Measurements from ENCODE around the gene RXRB.

RXRB gene

GRCh38 chr6:33197431-33198048 lies 2.9 kb downstream of the RXRB start:
- no peaks in the 10 kb centered on the region for H3K27me3 ChIP-seq (ENCODE audit: insufficient read depth, low read length, poor library complexity)
- no peak overlapping the region for H2BK120ac ChIP-seq (ENCODE audit: low read depth, low read length)
- peaks cover 5% of the 10 kb centered on the region for H3K36me3 ChIP-seq (ENCODE audit: control insufficient read depth, insufficient read depth, low read length)
- no peak overlapping the region for H2BK5ac ChIP-seq (ENCODE audit: low read length)
- DNase-seq, result peak; percentile 87
- no peak overlapping the region for H3K4me2 ChIP-seq (ENCODE audit: low read length)
- WGBS (ENCODE audit: extremely low coverage, insufficient coverage, low lambda C conversion rate), result no CpG with 5 or more reads among the region's 12 CpGs
- no peak overlapping the region for H2AK5ac ChIP-seq (ENCODE audit: low read length)
- H3K4me1 ChIP-seq (ENCODE audit: control insufficient read depth, low read depth, low read length), result peaks cover 10% of the 10 kb centered on the region
- H2BK15ac ChIP-seq (replicated peaks; ENCODE audit: low read depth), result no peak overlapping the region
- H3K4ac ChIP-seq (ENCODE audit: low read depth, low read length), result no peak overlapping the region
- peak overlapping the region; percentile 15 for H3K56ac ChIP-seq (ENCODE audit: low read length)
- peaks cover 16% of the 10 kb centered on the region for H3K79me1 ChIP-seq (ENCODE audit: low read length)
- H3K4me3 ChIP-seq (ENCODE audit: low read length), result no peak overlapping the region
- no peak overlapping the region for H3K23ac ChIP-seq (ENCODE audit: low read length)
- H3K9ac ChIP-seq (ENCODE audit: low read length), result no peak overlapping the region
- H3K18ac ChIP-seq (ENCODE audit: low read length), result no peak overlapping the region
- H4K5ac ChIP-seq (ENCODE audit: low read length), result no peak overlapping the region
- H4K8ac ChIP-seq (ENCODE audit: low read depth, low read length), result no peak overlapping the region
- no peak overlapping the region for H3K27ac ChIP-seq (ENCODE audit: low read depth, low read length)
- peaks cover 19% of the 10 kb centered on the region for H3K79me2 ChIP-seq (ENCODE audit: control insufficient read depth, insufficient read depth, low read length)

DNA sequence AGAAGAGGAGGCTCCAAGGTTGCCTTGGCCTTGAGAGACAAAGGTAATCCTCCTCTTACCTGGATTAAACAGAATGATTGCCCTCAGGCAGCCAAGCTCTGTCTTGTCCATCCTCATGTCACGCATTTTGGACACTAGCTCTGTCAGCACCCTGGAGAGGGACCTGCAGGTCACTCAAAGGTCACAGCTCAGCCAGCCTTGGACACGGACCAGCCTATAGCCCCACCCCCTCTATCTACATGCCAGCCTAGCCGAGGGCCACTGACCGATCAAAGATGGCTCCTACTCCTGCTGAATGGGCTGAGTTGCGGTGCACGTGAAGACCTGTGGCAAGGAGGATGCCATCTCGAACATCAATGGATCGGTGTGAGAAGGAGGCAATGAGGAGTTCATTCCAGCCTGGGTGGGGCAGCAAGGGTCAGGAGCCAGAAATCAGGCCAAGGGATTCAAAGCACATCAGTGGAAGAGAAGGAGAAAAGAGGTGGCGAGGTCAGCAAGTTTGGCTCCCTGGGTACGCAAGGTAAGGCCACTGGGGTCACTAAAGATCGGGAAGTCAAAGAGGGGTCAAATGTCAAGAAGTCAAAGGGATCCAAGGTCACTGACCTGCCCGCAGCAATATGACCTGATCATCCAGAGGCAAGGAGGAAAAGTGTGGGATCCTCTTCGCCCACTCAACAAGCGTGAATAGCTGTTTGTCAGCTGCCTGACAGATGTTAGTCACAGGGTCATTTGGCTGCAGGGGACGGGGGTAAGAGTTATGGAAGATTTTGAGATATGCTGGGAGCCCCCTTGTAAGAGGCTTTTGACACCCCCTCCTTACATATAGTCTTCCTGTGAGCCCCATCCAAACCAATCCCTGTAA lies 4.9 kb downstream of the RXRB start:
- WGBS (ENCODE audit: extremely low coverage, insufficient coverage, low lambda C conversion rate), result no CpG with 5 or more reads among the region's 15 CpGs
- no peak overlapping the region for H2BK5ac ChIP-seq (ENCODE audit: low read length)
- H3K36me3 ChIP-seq (ENCODE audit: control insufficient read depth, insufficient read depth, low read length), result peaks cover 2% of the 10 kb centered on the region
- peaks cover 2% of the 10 kb centered on the region for H3K79me2 ChIP-seq (ENCODE audit: control insufficient read depth, insufficient read depth, low read length)
- no peak overlapping the region for H3K56ac ChIP-seq (ENCODE audit: low read length)
- no peak overlapping the region for H4K5ac ChIP-seq (ENCODE audit: low read length)
- H3K79me1 ChIP-seq (ENCODE audit: low read length), result peaks cover 1% of the 10 kb centered on the region
- no peak overlapping the region for H3K18ac ChIP-seq (ENCODE audit: low read length)
- H3K23ac ChIP-seq (ENCODE audit: low read length), result no peak overlapping the region
- H3K4ac ChIP-seq (ENCODE audit: low read depth, low read length), result no peak overlapping the region
- H4K8ac ChIP-seq (ENCODE audit: low read depth, low read length), result no peak overlapping the region
- DNase-seq, result no peak
- H3K27me3 ChIP-seq (ENCODE audit: insufficient read depth, low read length, poor library complexity), result no peaks in the 10 kb centered on the region
- H2BK15ac ChIP-seq (replicated peaks; ENCODE audit: low read depth), result no peak overlapping the region
- H2BK120ac ChIP-seq (ENCODE audit: low read depth, low read length), result no peak overlapping the region
- H3K9ac ChIP-seq (ENCODE audit: low read length), result no peak overlapping the region
- H3K27ac ChIP-seq (ENCODE audit: low read depth, low read length), result no peak overlapping the region
- no peak overlapping the region for H3K4me3 ChIP-seq (ENCODE audit: low read length)
- H3K4me1 ChIP-seq (ENCODE audit: control insufficient read depth, low read depth, low read length), result peaks cover 3% of the 10 kb centered on the region
- no peak overlapping the region for H2AK5ac ChIP-seq (ENCODE audit: low read length)
- H3K4me2 ChIP-seq (ENCODE audit: low read length), result no peak overlapping the region

DNA sequence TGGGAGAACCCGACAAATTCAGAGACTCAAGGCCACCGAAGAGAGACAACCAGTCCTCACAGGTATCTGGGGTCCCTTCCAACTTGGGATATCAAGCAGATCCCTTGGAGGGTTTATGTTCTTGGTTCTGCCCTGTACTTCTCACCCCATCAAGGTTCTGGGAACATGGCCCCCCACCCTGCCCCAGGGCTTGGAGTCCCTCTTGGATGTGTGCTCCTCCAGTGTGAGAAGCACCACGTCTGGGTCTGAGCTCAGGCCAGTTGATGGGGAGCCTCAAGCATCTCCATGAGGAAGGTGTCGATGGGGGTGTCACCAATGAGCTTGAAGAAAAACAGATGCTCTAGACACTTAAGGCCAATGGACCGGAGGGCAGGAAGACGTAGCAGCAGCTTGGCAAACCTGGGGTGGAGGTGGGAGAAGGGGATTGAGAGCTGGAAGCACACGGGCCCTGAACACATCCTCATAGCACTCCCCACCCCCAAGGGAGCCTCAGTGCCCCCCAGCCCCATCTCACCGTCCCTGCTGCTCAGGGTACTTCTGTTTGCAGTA lies 6.0 kb downstream of the RXRB start:
- Histone ChIP-seq H2AK5ac (ENCODE audit: low read length) (no peak overlapping the region), H2BK15ac (replicated peaks; ENCODE audit: low read depth) (no peak overlapping the region), H3K56ac (ENCODE audit: low read length) (no peak overlapping the region), H3K4me3 (ENCODE audit: low read length) (no peak overlapping the region), H3K79me2 (ENCODE audit: control insufficient read depth, insufficient read depth, low read length) (peaks cover 2% of the 10 kb centered on the region), H3K18ac (ENCODE audit: low read length) (no peak overlapping the region), H3K9ac (ENCODE audit: low read length) (no peak overlapping the region), H3K4me2 (ENCODE audit: low read length) (no peak overlapping the region), H4K5ac (ENCODE audit: low read length) (no peak overlapping the region), H3K27ac (ENCODE audit: low read depth, low read length) (no peak overlapping the region), H3K4me1 (ENCODE audit: control insufficient read depth, low read depth, low read length) (peaks cover 3% of the 10 kb centered on the region), H3K23ac (ENCODE audit: low read length) (no peak overlapping the region), H4K8ac (ENCODE audit: low read depth, low read length) (no peak overlapping the region), H3K4ac (ENCODE audit: low read depth, low read length) (no peak overlapping the region), H3K27me3 (ENCODE audit: insufficient read depth, low read length, poor library complexity) (no peaks in the 10 kb centered on the region), H2BK5ac (ENCODE audit: low read length) (no peak overlapping the region), H2BK120ac (ENCODE audit: low read depth, low read length) (no peak overlapping the region), H3K36me3 (ENCODE audit: control insufficient read depth, insufficient read depth, low read length) (peaks cover 2% of the 10 kb centered on the region), H3K79me1 (ENCODE audit: low read length) (peaks cover 1% of the 10 kb centered on the region)
- no CpG with 5 or more reads among the region's 8 CpGs for WGBS (ENCODE audit: extremely low coverage, insufficient coverage, low lambda C conversion rate)
- DNase-seq, result no peak

- DNase-seq, result no peak
- no peaks in the 10 kb centered on the region for H3K27me3 ChIP-seq (ENCODE audit: insufficient read depth, low read length, poor library complexity)
- no peak overlapping the region for H2BK5ac ChIP-seq (ENCODE audit: low read length)
- H3K36me3 ChIP-seq (ENCODE audit: control insufficient read depth, insufficient read depth, low read length), result peaks cover 2% of the 10 kb centered on the region
- no peak overlapping the region for H3K4ac ChIP-seq (ENCODE audit: low read depth, low read length)
- no CpG with 5 or more reads among the region's 6 CpGs for WGBS (ENCODE audit: extremely low coverage, insufficient coverage, low lambda C conversion rate)
- H3K23ac ChIP-seq (ENCODE audit: low read length), result peak overlapping the region; percentile 24
- H3K79me1 ChIP-seq (ENCODE audit: low read length), result no peaks in the 10 kb centered on the region
- H3K4me3 ChIP-seq (ENCODE audit: low read length), result no peak overlapping the region
- H3K56ac ChIP-seq (ENCODE audit: low read length), result peak overlapping the region; percentile 60
- no peaks in the 10 kb centered on the region for H3K79me2 ChIP-seq (ENCODE audit: control insufficient read depth, insufficient read depth, low read length)
- no peak overlapping the region for H4K8ac ChIP-seq (ENCODE audit: low read depth, low read length)
- H2BK15ac ChIP-seq (replicated peaks; ENCODE audit: low read depth), result no peak overlapping the region
- H3K4me1 ChIP-seq (ENCODE audit: control insufficient read depth, low read depth, low read length), result peaks cover 3% of the 10 kb centered on the region
- H2AK5ac ChIP-seq (ENCODE audit: low read length), result no peak overlapping the region
- no peak overlapping the region for H3K27ac ChIP-seq (ENCODE audit: low read depth, low read length)
- no peak overlapping the region for H2BK120ac ChIP-seq (ENCODE audit: low read depth, low read length)
- no peak overlapping the region for H3K4me2 ChIP-seq (ENCODE audit: low read length)
- no peak overlapping the region for H4K5ac ChIP-seq (ENCODE audit: low read length)
- no peak overlapping the region for H3K18ac ChIP-seq (ENCODE audit: low read length)
- H3K9ac ChIP-seq (ENCODE audit: low read length), result peak overlapping the region; percentile 45
Observed at GRCh38 chr6:33193619-33194018, 6.8 kb downstream of the RXRB start.

DNA sequence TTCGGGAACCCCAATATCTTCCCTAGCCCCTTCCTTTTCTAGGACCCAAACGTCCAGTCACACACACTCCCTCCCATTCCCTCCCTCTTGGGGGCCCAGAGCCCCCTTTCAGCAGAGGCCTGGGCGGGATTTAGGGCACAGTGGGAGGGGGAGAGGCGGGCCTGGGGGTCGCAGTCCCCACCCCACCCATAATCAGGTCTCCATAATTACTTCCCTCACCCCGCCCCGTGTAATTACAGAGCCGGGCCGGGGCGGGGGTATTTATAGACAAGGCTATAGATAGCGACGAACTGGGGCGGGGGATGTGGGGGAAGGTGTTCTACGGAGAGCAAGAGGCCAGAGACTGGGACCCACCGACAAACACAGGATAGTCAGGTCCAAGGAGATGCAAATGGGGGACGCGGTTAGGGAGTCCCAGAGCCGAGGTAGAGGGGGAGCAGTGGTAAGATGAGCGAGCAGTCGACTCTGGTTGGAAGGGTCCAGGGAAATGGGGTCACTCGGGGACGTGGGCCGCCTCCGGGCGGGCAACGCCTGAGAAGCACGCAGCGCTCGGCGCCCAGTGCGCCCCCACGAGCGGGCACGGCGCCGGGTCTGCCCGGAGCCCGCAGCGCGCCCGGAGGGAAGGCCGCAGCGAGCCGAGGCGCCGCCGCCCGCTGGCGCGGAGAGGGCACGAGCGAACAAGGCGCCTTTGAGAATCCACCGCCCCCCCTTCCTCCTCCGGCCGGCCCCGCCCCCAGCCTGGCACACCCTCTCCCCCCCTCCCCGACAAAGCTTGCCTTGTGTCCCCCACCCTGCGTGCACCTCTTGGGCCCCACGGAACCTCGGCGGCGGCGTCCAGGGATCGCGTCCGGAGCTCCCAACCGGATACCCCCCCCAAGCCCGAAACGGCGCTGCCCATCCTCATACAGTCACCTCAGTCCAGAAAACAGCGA lies 7.5 kb downstream of the RXRB start:
- no CpG with 5 or more reads among the region's 72 CpGs for WGBS (ENCODE audit: extremely low coverage, insufficient coverage, low lambda C conversion rate)
- Histone ChIP-seq H3K56ac (ENCODE audit: low read length) (peak overlapping the region; percentile 90), H2BK5ac (ENCODE audit: low read length) (no peak overlapping the region), H3K4ac (ENCODE audit: low read depth, low read length) (no peak overlapping the region), H3K23ac (ENCODE audit: low read length) (peak overlapping the region; percentile 24), H3K4me3 (ENCODE audit: low read length) (peak overlapping the region; percentile 65), H3K27ac (ENCODE audit: low read depth, low read length) (no peak overlapping the region), H2BK15ac (replicated peaks; ENCODE audit: low read depth) (no peak overlapping the region), H3K4me2 (ENCODE audit: low read length) (peak overlapping the region; percentile 95), H4K8ac (ENCODE audit: low read depth, low read length) (no peak overlapping the region), H3K79me1 (ENCODE audit: low read length) (no peaks in the 10 kb centered on the region), H3K9ac (ENCODE audit: low read length) (peak overlapping the region; percentile 81), H3K27me3 (ENCODE audit: insufficient read depth, low read length, poor library complexity) (no peaks in the 10 kb centered on the region), H2BK120ac (ENCODE audit: low read depth, low read length) (no peak overlapping the region), H3K79me2 (ENCODE audit: control insufficient read depth, insufficient read depth, low read length) (no peaks in the 10 kb centered on the region), H2AK5ac (ENCODE audit: low read length) (no peak overlapping the region), H3K4me1 (ENCODE audit: control insufficient read depth, low read depth, low read length) (peaks cover 3% of the 10 kb centered on the region), H4K5ac (ENCODE audit: low read length) (no peak overlapping the region), H3K36me3 (ENCODE audit: control insufficient read depth, insufficient read depth, low read length) (peaks cover 2% of the 10 kb centered on the region), H3K18ac (ENCODE audit: low read length) (no peak overlapping the region)
- no peak for DNase-seq

Data from mesendoderm (in vitro differentiated cells).